HCT116 (cell line): ENCODE results near the gene PKD2L1. TPM values are rescaled to one million over a fixed set of nuclear protein-coding genes. Genes with fewer than 3 reads are reported as not detected.

Source experiments
- total RNA-seq: library from RNA; stranded (reverse); gene quantifications from one replicate; pipeline ENCODE4 v1.2.1, GENCODE V29; 2021; ENCODE audit not compliant: unreplicated experiment

Gene PKD2L1
- total RNA-seq, 1 experiment from 2014 or later: 0.17 TPM

Other genes starting within 250 kb of the PKD2L1 start
- 0.12 TPM for gene CPN1, start 248.4 kb downstream of the PKD2L1 start, total RNA-seq
- gene ERLIN1, start 144.2 kb downstream of the PKD2L1 start, total RNA-seq: 64.5 TPM
- 35.7 TPM for gene CHUK, start 100.6 kb downstream of the PKD2L1 start, total RNA-seq
- 41.7 TPM for gene CWF19L1, start 62.6 kb downstream of the PKD2L1 start, total RNA-seq
- gene BLOC1S2, start 43.5 kb downstream of the PKD2L1 start, total RNA-seq: 54.6 TPM
- 652 TPM for gene SCD, start 17.0 kb upstream of the PKD2L1 start, total RNA-seq
- gene WNT8B, start 132.8 kb upstream of the PKD2L1 start, total RNA-seq: not detected
- gene SEC31B, start 189.6 kb upstream of the PKD2L1 start, total RNA-seq: 30.9 TPM
- gene NDUFB8, start 199.6 kb upstream of the PKD2L1 start, total RNA-seq: 243 TPM
- 67.2 TPM for gene HIF1AN, start 205.7 kb upstream of the PKD2L1 start, total RNA-seq